MM.1S (cell line): ENCODE measurements around the gene F5.

Experiments used
- DNase-seq: peaks from one replicate; pipeline ENCODE4 v3.0.0-alpha.2; 2015
- H2AFZ ChIP-seq: fragments of 300-600 bp; sonication (generic); 2 replicates; pipeline ENCODE4 v1.6.0; 2016; ENCODE audit warnings: antibody characterized with exemption, low read length
- H3F3A ChIP-seq: fragments of 300-600 bp; sonication (generic); 2 replicates; pipeline ENCODE4 v1.6.1; 2016; ENCODE audit warnings: mild to moderate bottlenecking, antibody characterized with exemption, low read length, moderate library complexity, mixed read lengths; ENCODE audit not compliant: insufficient read depth
- H3K27ac ChIP-seq: fragments of 300-600 bp; sonication (generic); 2 replicates; pipeline ENCODE4 v1.5.1; 2016; ENCODE audit warnings: mild to moderate bottlenecking, low read length
- H3K27me3 ChIP-seq: fragments of 300-600 bp; sonication (generic); replicated peaks from 2 replicates; pipeline ENCODE4 v1.6.0; 2016; ENCODE audit warnings: low read length; ENCODE audit not compliant: insufficient read depth
- H3K36me3 ChIP-seq: fragments of 300-600 bp; sonication (generic); replicated peaks from 2 replicates; pipeline ENCODE4 v1.6.1; 2016; ENCODE audit warnings: mild to moderate bottlenecking, low read length, mixed read lengths; ENCODE audit not compliant: insufficient read depth
- H3K4me1 ChIP-seq: fragments of 300-600 bp; sonication (generic); 2 replicates; pipeline ENCODE4 v1.6.1; 2016; ENCODE audit warnings: low read length, mixed read lengths
- H3K4me2 ChIP-seq: fragments of 300-600 bp; sonication (generic); 2 replicates; pipeline ENCODE4 v1.6.0; 2016; ENCODE audit warnings: low read depth, low read length
- H3K4me3 ChIP-seq: fragments of 300-600 bp; sonication (generic); 2 replicates; pipeline ENCODE4 v1.5.1; 2016; ENCODE audit warnings: low read length, mixed read lengths
- H3K79me2 ChIP-seq: fragments of 300-600 bp; sonication (generic); 2 replicates; pipeline ENCODE4 v1.6.1; 2016; ENCODE audit warnings: mixed run types, low read length, mixed read lengths
- H3K9ac ChIP-seq: fragments of 300-600 bp; sonication (generic); 2 replicates; pipeline ENCODE4 v1.6.1; 2016; ENCODE audit warnings: low read length, mixed read lengths
- H3K9me2 ChIP-seq: fragments of 300-600 bp; sonication (generic); replicated peaks from 2 replicates; pipeline ENCODE4 v1.6.1; 2016; ENCODE audit warnings: mild to moderate bottlenecking, low read length, mixed read lengths; ENCODE audit not compliant: insufficient read depth
- H3K9me3 ChIP-seq: fragments of 300-600 bp; sonication (generic); replicated peaks from 2 replicates; pipeline ENCODE4 v1.6.1; 2016; ENCODE audit warnings: mild to moderate bottlenecking, low read length, mixed read lengths; ENCODE audit not compliant: insufficient read depth
- H4K20me1 ChIP-seq: fragments of 300-600 bp; sonication (generic); 2 replicates; pipeline ENCODE4 v1.6.1; 2016; ENCODE audit warnings: mild to moderate bottlenecking, low read length, moderate library complexity, mixed read lengths; ENCODE audit not compliant: insufficient read depth
- CTCF ChIP-seq: fragments of 300-600 bp; sonication (generic); IDR thresholded peaks from 2 replicates; pipeline ENCODE4 v1.5.1; 2016; ENCODE audit warnings: antibody characterized with exemption, low read length, mixed read lengths
- EZH2 ChIP-seq: fragments of 300-600 bp; sonication (generic); optimal IDR thresholded peaks from 2 replicates; pipeline ENCODE3; 2017; ENCODE audit warnings: low read depth, mild to moderate bottlenecking, antibody characterized with exemption, low read length, mixed read lengths
- EZH2phosphoT487 ChIP-seq: fragments of 300-600 bp; sonication (generic); IDR thresholded peaks from 2 replicates; pipeline ENCODE4 v1.6.1; 2018; ENCODE audit warnings: antibody characterized with exemption, low read length

The F5 gene

DNA sequence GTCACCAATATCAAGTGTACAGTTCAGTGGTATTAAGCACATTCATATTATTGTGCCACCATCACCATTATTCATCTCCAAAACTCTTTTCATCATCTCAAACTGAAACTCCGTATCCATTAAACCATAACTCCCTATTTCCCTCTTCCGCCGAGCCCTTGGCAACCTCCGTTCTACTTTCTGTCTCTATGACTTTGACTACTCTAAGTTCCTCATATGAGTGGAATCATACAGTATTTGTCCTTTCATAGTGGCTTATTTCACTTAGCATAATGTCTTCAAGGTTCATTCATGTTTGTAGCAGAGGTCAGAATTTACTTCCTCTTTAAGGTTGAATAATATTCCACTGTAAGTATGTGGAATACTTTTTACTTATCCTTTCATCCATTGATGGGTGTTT is 21.9 kb upstream of the F5 start:
- DNase-seq: no peak
- Histone ChIP-seq H3K9ac (no peak overlapping the region), H3K9me3 (no peaks in the 10 kb centered on the region), H4K20me1 (no peaks in the 10 kb centered on the region), H2AFZ (no peak overlapping the region), H3K4me3 (no peak overlapping the region), H3F3A (no peaks in the 10 kb centered on the region), H3K4me2 (no peak overlapping the region), H3K36me3 (no peaks in the 10 kb centered on the region), H3K27ac (no peak overlapping the region), H3K79me2 (no peaks in the 10 kb centered on the region), H3K4me1 (no peaks in the 10 kb centered on the region), H3K9me2 (no peaks in the 10 kb centered on the region), H3K27me3 (no peaks in the 10 kb centered on the region)
- no peak for TF ChIP-seq CTCF
- TF ChIP-seq EZH2phosphoT487: no peak
- no peak for TF ChIP-seq EZH2

DNA sequence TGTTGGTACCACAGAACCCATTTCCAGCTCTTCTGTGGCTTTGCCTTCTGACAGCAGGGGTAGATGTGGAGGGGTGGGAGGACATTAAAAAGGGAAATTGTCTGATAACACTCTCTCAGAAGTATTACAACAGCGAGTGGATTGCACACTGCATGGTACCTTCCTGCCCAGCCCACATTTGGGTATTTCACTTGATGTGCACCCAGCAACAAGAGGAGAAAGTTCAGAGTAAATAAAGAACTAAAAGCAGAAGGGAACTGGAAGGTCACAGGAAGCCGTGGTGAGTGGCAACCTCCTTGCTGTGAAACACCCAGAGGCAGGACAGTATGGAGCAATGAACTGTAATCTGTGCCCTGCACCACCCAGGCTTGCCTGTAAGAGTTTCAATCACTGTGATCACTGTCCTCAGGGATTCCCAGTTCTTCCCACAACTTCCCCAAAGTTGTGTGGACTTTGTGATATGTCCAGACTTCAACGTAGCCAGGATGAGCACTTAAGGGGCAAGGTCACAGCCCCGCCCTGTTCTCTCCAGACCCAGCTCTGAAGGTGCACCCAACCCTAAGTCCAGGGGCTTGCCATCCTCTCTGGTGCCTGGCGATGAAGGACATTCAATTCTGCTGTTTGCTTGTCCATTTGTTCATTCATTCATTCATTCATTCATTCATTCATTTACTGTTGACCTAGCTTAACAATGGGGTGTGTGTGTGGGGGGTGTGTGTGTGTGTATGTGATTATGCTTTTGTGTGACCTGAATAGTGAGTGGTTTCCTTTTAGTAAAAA is 18.7 kb upstream of the F5 start:
- Histone ChIP-seq H3K9ac (no peak overlapping the region), H3K79me2 (no peaks in the 10 kb centered on the region), H3K9me3 (no peaks in the 10 kb centered on the region), H3K4me3 (no peak overlapping the region), H3K9me2 (no peaks in the 10 kb centered on the region), H3K4me2 (no peak overlapping the region), H3K4me1 (no peaks in the 10 kb centered on the region), H3F3A (no peaks in the 10 kb centered on the region), H3K36me3 (no peaks in the 10 kb centered on the region), H3K27me3 (no peaks in the 10 kb centered on the region), H4K20me1 (no peaks in the 10 kb centered on the region), H3K27ac (no peak overlapping the region), H2AFZ (no peak overlapping the region)
- no peak for TF ChIP-seq CTCF
- TF ChIP-seq EZH2: no peak
- no peak for DNase-seq

DNA sequence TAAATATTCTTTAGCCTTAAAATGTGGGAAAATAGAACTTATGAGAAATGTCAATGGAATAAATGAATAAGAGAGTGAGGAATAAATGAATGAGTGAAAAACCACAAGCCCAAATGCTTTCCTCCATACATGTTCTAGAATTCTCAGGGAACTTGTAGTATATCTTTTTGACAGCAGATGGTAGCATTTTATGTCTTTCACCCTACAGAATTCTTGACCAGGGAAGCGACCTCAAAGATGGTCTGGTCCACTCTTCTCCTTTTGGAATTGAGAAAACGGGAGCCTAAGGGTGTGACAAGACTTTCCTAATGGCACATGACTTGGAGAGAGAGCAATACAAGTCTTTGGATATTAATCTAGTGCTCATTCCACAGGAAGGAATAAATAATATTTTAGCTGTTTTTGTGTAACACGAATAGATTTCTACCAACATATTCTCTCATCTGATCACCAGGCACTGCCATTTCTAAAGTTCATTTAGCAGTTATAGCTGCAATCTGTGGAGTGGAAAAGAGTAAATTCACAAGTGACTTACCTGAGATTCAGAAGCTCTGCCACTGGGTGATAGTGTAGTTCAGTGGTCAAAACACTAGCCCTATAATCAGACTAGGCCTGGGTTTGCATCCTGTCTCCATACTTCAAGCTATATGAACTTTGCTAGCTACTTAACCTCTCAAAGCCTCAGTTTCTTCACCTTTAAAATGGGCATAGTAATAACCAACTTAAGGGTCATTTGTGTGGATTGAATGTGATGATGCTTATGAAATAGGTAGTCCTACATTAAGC is 15.0 kb upstream of the F5 start:
- DNase-seq: peak; percentile 58
- H3K27ac ChIP-seq: no peak overlapping the region
- H3K36me3 ChIP-seq: no peaks in the 10 kb centered on the region
- H3K27me3 ChIP-seq: no peaks in the 10 kb centered on the region
- no peak overlapping the region for H2AFZ ChIP-seq
- no peaks in the 10 kb centered on the region for H3K9me2 ChIP-seq
- no peak overlapping the region for H3K4me3 ChIP-seq
- H3K9ac ChIP-seq: no peak overlapping the region
- no peak overlapping the region for H3K4me2 ChIP-seq
- no peaks in the 10 kb centered on the region for H3K9me3 ChIP-seq
- no peaks in the 10 kb centered on the region for H3F3A ChIP-seq
- TF ChIP-seq CTCF (peak; percentile 65), EZH2 (no peak)
- no peaks in the 10 kb centered on the region for H4K20me1 ChIP-seq
- H3K79me2 ChIP-seq: no peaks in the 10 kb centered on the region
- no peaks in the 10 kb centered on the region for H3K4me1 ChIP-seq
